ACHN (cell line): ENCODE results near the gene PLP2.
A peak's percentile ranks its signal among the peaks of the same experiment; 100 is the strongest.
"Not testable (repeated sequence)": the region's sequence is repeated elsewhere in the genome, so short reads cannot be mapped to it uniquely, and the experiment has no call there.

Source experiments
- DNase-seq: peaks from one replicate; pipeline ENCODE4 v3.0.0-alpha.2; 2015
- in situ Hi-C: cut with HindIII; loops from 2 replicates; pipeline ENCODE4 v1.10.0; 2017; ENCODE audit warnings: low sequenced_read_pairs, low pct_ligation_motif_present, low pct_unique_long_range_greater_than_20kb

PLP2 gene

GRCh38 chrX:49161632-49162031 is 10.1 kb upstream of the PLP2 start:
- no peak for DNase-seq
- in situ Hi-C loops, result no loop called here

GRCh38 chrX:49162620-49163019 is 9.1 kb upstream of the PLP2 start, which contains the start of gene MAGIX:
Gene MAGIX (plus strand): TSS chrX:49162758. CDS start chrX:49162890, 132 bp downstream.
- in situ Hi-C loops, result no loop called here
- DNase-seq, result no peak

GRCh38 chrX:49163555-49164419 is 7.9 kb upstream of the PLP2 start:
- DNase-seq, result peak; percentile 72
- in situ Hi-C loops, result no loop called here

- in situ Hi-C loops, result no loop called here
- no peak for DNase-seq
Measured at GRCh38 chrX:49164589-49165360, 6.9 kb upstream of the PLP2 start.

- in situ Hi-C loops, result no loop called here
- no peak for DNase-seq
Measured at GRCh38 chrX:49165901-49166881, 5.5 kb upstream of the PLP2 start.

GRCh38 chrX:49166914-49167739 is 4.6 kb upstream of the PLP2 start:
- in situ Hi-C loops, result no loop called here
- no peak for DNase-seq

- in situ Hi-C loops, result no loop called here
- no peak for DNase-seq
Measured at GRCh38 chrX:49167740-49168108, 4.0 kb upstream of the PLP2 start.

GRCh38 chrX:49172280-49172780 is 632 bp downstream of the PLP2 start:
- DNase-seq, result peak; percentile 51
- in situ Hi-C loops, result no loop called here

- DNase-seq, in situ Hi-C loops: not testable (repeated sequence)
Measured at GRCh38 chrX:49173544-49173943, 1.8 kb downstream of the PLP2 start.

- DNase-seq, result no peak
- in situ Hi-C loops, result no loop called here
Measured at GRCh38 chrX:49174723-49175122, 3.0 kb downstream of the PLP2 start.

GRCh38 chrX:49175435-49176274 is 4.0 kb downstream of the PLP2 start:
- in situ Hi-C loops, result no loop called here
- DNase-seq, result no peak

- in situ Hi-C loops, result no loop called here
- DNase-seq, result no peak
Measured at GRCh38 chrX:49176421-49177326, 5.0 kb downstream of the PLP2 start.

GRCh38 chrX:49177338-49177833 is 5.7 kb downstream of the PLP2 start:
- in situ Hi-C loops, result no loop called here
- no peak for DNase-seq

- DNase-seq, result no peak
- in situ Hi-C loops, result no loop called here
Measured at GRCh38 chrX:49177873-49178480, 6.3 kb downstream of the PLP2 start.

- DNase-seq, result no peak
- in situ Hi-C loops, result no loop called here
Measured at GRCh38 chrX:49178537-49178936, 6.8 kb downstream of the PLP2 start.
